DOHH2 (cell line): ENCODE measurements around the gene IL20.

Experiments used
- EZH2phosphoT487 ChIP-seq: fragments of 200-600 bp; sonication (generic); IDR thresholded peaks from 2 replicates; pipeline ENCODE4 v1.6.1; 2017; ENCODE audit warnings: borderline replicate concordance, mild to moderate bottlenecking, antibody characterized with exemption, low read length, moderate library complexity, mixed read lengths
- TF ChIP-seq, protein P1 (sequence below): fragments of 200-600 bp; sonication (generic); IDR thresholded peaks from one replicate; pipeline ENCODE4 v1.5.1; 2014; ENCODE audit warnings: antibody characterized with exemption, mild to moderate bottlenecking, low read depth, low read length; ENCODE audit not compliant: poor library complexity, severe bottlenecking

DNA sequence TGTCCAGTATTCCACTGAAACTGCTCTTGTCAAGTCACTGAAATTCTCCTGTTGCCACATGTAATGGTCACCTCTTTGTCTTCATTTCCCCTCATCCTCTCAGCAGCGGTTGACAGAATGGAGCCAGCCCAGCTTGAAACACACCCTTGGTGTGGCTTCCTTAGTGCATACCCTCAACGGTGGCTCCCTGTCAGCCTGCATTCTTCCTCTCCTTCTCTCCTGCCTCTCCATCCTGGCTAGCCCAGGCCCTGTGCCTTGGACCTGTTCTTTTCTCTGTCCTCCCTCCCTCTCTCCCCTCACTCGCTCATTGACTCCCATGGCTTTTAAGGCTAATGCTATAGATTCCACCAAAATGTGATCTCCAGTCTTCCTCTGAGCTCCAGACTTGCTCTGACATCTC, 52.7 kb downstream of the IL20 start:
- TF ChIP-seq, protein P1, sequence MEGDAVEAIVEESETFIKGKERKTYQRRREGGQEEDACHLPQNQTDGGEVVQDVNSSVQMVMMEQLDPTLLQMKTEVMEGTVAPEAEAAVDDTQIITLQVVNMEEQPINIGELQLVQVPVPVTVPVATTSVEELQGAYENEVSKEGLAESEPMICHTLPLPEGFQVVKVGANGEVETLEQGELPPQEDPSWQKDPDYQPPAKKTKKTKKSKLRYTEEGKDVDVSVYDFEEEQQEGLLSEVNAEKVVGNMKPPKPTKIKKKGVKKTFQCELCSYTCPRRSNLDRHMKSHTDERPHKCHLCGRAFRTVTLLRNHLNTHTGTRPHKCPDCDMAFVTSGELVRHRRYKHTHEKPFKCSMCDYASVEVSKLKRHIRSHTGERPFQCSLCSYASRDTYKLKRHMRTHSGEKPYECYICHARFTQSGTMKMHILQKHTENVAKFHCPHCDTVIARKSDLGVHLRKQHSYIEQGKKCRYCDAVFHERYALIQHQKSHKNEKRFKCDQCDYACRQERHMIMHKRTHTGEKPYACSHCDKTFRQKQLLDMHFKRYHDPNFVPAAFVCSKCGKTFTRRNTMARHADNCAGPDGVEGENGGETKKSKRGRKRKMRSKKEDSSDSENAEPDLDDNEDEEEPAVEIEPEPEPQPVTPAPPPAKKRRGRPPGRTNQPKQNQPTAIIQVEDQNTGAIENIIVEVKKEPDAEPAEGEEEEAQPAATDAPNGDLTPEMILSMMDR, result no peak
- no peak for TF ChIP-seq EZH2phosphoT487
